HG03175 (cell line): ENCODE results near the gene CNKSR3.
"Not testable (repeated sequence)": the region's sequence is repeated elsewhere in the genome, so short reads cannot be mapped to it uniquely, and the experiment has no call there.

ENCODE experiments used
- ATAC-seq: cut with Tn5 transposase; IDR thresholded peaks from one replicate; pipeline ENCODE4 v1.9.1; 2021; ENCODE audit warnings: mild to moderate bottlenecking, moderate library complexity; ENCODE audit not compliant: unreplicated experiment

CNKSR3 gene

GRCh38 chr6:154528310-154528915 lies 17.9 kb upstream of the CNKSR3 start:
- ATAC-seq: no peak

GRCh38 chr6:154526996-154527395 lies 16.5 kb upstream of the CNKSR3 start:
- no peak for ATAC-seq

GRCh38 chr6:154522576-154522975 lies 12.1 kb upstream of the CNKSR3 start:
- no peak for ATAC-seq

GRCh38 chr6:154521412-154521811 lies 10.9 kb upstream of the CNKSR3 start:
- ATAC-seq: no peak

- no peak for ATAC-seq
These were observed 9.8 kb upstream of the CNKSR3 start for GRCh38 chr6:154520280-154520679.

- ATAC-seq: no peak
These were observed 7.9 kb upstream of the CNKSR3 start for GRCh38 chr6:154518396-154518795.

- ATAC-seq: no peak
These were observed 5.8 kb upstream of the CNKSR3 start for GRCh38 chr6:154516276-154516675.

- no peak for ATAC-seq
These were observed 5.3 kb upstream of the CNKSR3 start for GRCh38 chr6:154515826-154516225.

GRCh38 chr6:154515076-154515475 lies 4.6 kb upstream of the CNKSR3 start:
- not testable (repeated sequence) for ATAC-seq

- no peak for ATAC-seq
These were observed 4.0 kb upstream of the CNKSR3 start for GRCh38 chr6:154514481-154514880.

GRCh38 chr6:154513601-154514320 lies 3.3 kb upstream of the CNKSR3 start:
- no peak for ATAC-seq

- ATAC-seq: no peak
These were observed 1.7 kb upstream of the CNKSR3 start for GRCh38 chr6:154512201-154512600.

GRCh38 chr6:154511791-154512190 lies 1.3 kb upstream of the CNKSR3 start:
- no peak for ATAC-seq

- ATAC-seq: peak; percentile 31
These were observed 903 bp downstream of the CNKSR3 start for GRCh38 chr6:154509421-154510143.

GRCh38 chr6:154508573-154509375 lies 1.7 kb downstream of the CNKSR3 start:
- no peak for ATAC-seq

GRCh38 chr6:154506991-154507898 lies 3.2 kb downstream of the CNKSR3 start:
- no peak for ATAC-seq

- ATAC-seq: no peak
These were observed 3.9 kb downstream of the CNKSR3 start for GRCh38 chr6:154506582-154506981.

GRCh38 chr6:154506108-154506507 lies 4.4 kb downstream of the CNKSR3 start:
- no peak for ATAC-seq

GRCh38 chr6:154504865-154505449 lies 5.5 kb downstream of the CNKSR3 start:
- ATAC-seq: no peak

GRCh38 chr6:154504102-154504501 lies 6.4 kb downstream of the CNKSR3 start:
- no peak for ATAC-seq
